Vagina (tissue), 2 donors: Measurements from ENCODE around the gene CXorf66.

Experiments used
- CTCF ChIP-seq, 3 experiments: fragments of 450-650 bp in 2 of 3; fragments of 200-600 bp in 1 of 3; sonication (generic) in 1 of 3; IDR thresholded peaks; one replicate each; pipeline ENCODE4 v1.5.1; 2017 to 2019; ENCODE audit warnings: antibody characterized with exemption in 3 of 3, mild to moderate bottlenecking in 2 of 3, moderate library complexity in 2 of 3
- POLR2A ChIP-seq, 2 donors: fragments of 450-650 bp; IDR thresholded peaks; one replicate each; pipeline ENCODE4 v1.6.1; 2017; ENCODE audit warnings: antibody characterized with exemption in 2 of 2, mild to moderate bottlenecking in 2 of 2, moderate library complexity in 2 of 2
- POLR2AphosphoS5 ChIP-seq, 2 donors: sonication (generic); formaldehyde crosslinking; IDR thresholded peaks; one replicate each; pipeline ENCODE4 v1.9.0; 2017; ENCODE audit warnings: antibody characterized with exemption in 2 of 2, mild to moderate bottlenecking in 2 of 2, low read depth in 1 of 2; ENCODE audit not compliant: insufficient read depth in 1 of 2

- no peak for TF ChIP-seq CTCF (IDR thresholded peaks at IDR 0.05)
- TF ChIP-seq POLR2A (IDR thresholded peaks at IDR 0.05) = no peak
- TF ChIP-seq POLR2AphosphoS5 (IDR thresholded peaks at IDR 0.05; ENCODE audit: insufficient read depth in 1 of 2, low read depth in 1 of 2) = no peak
Observed at GRCh38 chrX:139971394-139971749, 6.1 kb upstream of the CXorf66 start.
